Measurements from ENCODE around the gene EXOC2. TPM values are rescaled to one million over a fixed set of nuclear protein-coding genes. Genes with fewer than 3 reads are reported as not detected.

The EXOC2 gene
- total and polyA plus RNA-seq, 10 of the 15 experiments (the other 5 are each of a cell fraction or from before 2014, with no cell fraction given): 8.7 to 32.8 (median 20.7) TPM

DNA sequence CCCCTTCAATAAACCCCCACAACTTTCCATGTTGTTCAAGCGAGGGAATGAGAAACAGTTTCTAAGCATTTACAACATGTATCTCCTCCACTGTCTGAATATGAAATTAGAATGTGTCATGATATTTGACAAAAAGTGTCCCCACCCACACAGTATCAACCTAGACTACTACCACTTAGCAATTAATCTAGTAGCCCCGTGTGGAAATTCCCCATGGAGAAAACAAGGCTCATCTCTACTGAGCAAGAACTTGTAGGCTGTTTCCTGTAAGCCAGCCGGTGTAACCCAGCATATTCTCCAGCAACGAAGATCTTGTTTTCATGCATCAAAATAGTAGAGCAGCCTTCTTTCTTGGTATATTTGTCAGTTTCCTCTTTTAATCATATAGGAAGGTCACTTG lies 186.4 kb downstream of the EXOC2 start (continued):
- TF ChIP-seq JUNB (IDR thresholded peaks at IDR 0.05) (0 out of 2 replicates have a peak, but pooled peaks have one; percentile 15), TCF12 (IDR thresholded peaks at IDR 0.05; ENCODE audit: low read depth, low read length) (no peak), HCFC1 (IDR thresholded peaks at IDR 0.05; ENCODE audit: low read length) (no peak), NFYA (IDR thresholded peaks at IDR 0.05; ENCODE audit: borderline replicate concordance, low read depth, low read length) (no peak), CHD4 (IDR thresholded peaks at IDR 0.05) (no peak), POLR2AphosphoS2 (IDR thresholded peaks at IDR 0.05; ENCODE audit: low read depth, low read length) (no peak), KAT2A (conservative IDR thresholded peaks at IDR 0.05; ENCODE audit: control insufficient read depth, low read depth, low read length) (no peak), NFIC (IDR thresholded peaks at IDR 0.05; ENCODE audit: low read depth, low read length) (peak; percentile 69; the same call in 1 of the 2 replicates), EZH2 (IDR thresholded peaks at IDR 0.05; ENCODE audit: borderline replicate concordance, control insufficient read depth, low read depth, low read length) (no peak), MXI1 (IDR thresholded peaks at IDR 0.05; ENCODE audit: low read depth, low read length) (no peak), CREB1 (IDR thresholded peaks at IDR 0.05; ENCODE audit: low read depth) (no peak), SRF (IDR thresholded peaks at IDR 0.05; ENCODE audit: low read depth in 2 of 2, low read length in 2 of 2) (no peak), EP300 (IDR thresholded peaks at IDR 0.05; ENCODE audit: borderline replicate concordance in 1 of 2, control insufficient read depth in 1 of 2, low read depth in 2 of 2, low read length in 2 of 2) (no peak), RELA (IDR thresholded peaks at IDR 0.05; ENCODE audit: borderline replicate concordance, partially characterized antibody) (peak; percentile 63), CBFB (IDR thresholded peaks at IDR 0.05; ENCODE audit: low read depth) (no peak), EED (IDR thresholded peaks at IDR 0.05; ENCODE audit: low read depth) (peak; percentile 55; the same call in 1 of the 2 replicates), EGR1 (IDR thresholded peaks at IDR 0.05; ENCODE audit: borderline replicate concordance in 1 of 2, low read depth in 2 of 2, low read length in 2 of 2) (peak in 1 of 2 experiments; percentile 42; a peak in 1 of 3 replicates)
- TF ChIP-seq, protein P1, sequence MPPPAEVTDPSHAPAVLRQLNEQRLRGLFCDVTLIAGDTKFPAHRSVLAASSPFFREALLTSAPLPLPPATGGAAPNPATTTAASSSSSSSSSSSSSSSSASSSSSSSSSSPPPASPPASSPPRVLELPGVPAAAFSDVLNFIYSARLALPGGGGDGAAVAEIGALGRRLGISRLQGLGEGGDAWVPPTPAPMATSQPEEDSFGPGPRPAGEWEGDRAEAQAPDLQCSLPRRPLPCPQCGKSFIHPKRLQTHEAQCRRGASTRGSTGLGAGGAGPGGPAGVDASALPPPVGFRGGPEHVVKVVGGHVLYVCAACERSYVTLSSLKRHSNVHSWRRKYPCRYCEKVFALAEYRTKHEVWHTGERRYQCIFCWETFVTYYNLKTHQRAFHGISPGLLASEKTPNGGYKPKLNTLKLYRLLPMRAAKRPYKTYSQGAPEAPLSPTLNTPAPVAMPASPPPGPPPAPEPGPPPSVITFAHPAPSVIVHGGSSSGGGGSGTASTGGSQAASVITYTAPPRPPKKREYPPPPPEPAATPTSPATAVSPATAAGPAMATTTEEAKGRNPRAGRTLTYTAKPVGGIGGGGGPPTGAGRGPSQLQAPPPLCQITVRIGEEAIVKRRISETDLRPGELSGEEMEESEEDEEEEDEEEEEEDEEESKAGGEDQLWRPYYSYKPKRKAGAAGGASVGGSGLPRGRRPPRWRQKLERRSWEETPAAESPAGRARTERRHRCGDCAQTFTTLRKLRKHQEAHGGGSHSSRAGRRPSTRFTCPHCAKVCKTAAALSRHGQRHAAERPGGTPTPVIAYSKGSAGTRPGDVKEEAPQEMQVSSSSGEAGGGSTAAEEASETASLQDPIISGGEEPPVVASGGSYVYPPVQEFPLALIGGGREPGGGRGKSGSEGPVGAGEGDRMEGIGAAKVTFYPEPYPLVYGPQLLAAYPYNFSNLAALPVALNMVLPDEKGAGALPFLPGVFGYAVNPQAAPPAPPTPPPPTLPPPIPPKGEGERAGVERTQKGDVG (CRISPR knock-in tag; IDR thresholded peaks at IDR 0.05): no peak
- TF ChIP-seq, protein P2, sequence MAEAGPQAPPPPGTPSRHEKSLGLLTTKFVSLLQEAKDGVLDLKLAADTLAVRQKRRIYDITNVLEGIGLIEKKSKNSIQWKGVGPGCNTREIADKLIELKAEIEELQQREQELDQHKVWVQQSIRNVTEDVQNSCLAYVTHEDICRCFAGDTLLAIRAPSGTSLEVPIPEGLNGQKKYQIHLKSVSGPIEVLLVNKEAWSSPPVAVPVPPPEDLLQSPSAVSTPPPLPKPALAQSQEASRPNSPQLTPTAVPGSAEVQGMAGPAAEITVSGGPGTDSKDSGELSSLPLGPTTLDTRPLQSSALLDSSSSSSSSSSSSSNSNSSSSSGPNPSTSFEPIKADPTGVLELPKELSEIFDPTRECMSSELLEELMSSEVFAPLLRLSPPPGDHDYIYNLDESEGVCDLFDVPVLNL (IDR thresholded peaks at IDR 0.05; ENCODE audit: low read depth, low read length): no peak
- TF ChIP-seq, protein P3, sequence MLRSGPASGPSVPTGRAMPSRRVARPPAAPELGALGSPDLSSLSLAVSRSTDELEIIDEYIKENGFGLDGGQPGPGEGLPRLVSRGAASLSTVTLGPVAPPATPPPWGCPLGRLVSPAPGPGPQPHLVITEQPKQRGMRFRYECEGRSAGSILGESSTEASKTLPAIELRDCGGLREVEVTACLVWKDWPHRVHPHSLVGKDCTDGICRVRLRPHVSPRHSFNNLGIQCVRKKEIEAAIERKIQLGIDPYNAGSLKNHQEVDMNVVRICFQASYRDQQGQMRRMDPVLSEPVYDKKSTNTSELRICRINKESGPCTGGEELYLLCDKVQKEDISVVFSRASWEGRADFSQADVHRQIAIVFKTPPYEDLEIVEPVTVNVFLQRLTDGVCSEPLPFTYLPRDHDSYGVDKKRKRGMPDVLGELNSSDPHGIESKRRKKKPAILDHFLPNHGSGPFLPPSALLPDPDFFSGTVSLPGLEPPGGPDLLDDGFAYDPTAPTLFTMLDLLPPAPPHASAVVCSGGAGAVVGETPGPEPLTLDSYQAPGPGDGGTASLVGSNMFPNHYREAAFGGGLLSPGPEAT (IDR thresholded peaks at IDR 0.05; ENCODE audit: low read depth): peak; percentile 61; the same call in 1 of the 2 replicates
- TF ChIP-seq, protein P4, sequence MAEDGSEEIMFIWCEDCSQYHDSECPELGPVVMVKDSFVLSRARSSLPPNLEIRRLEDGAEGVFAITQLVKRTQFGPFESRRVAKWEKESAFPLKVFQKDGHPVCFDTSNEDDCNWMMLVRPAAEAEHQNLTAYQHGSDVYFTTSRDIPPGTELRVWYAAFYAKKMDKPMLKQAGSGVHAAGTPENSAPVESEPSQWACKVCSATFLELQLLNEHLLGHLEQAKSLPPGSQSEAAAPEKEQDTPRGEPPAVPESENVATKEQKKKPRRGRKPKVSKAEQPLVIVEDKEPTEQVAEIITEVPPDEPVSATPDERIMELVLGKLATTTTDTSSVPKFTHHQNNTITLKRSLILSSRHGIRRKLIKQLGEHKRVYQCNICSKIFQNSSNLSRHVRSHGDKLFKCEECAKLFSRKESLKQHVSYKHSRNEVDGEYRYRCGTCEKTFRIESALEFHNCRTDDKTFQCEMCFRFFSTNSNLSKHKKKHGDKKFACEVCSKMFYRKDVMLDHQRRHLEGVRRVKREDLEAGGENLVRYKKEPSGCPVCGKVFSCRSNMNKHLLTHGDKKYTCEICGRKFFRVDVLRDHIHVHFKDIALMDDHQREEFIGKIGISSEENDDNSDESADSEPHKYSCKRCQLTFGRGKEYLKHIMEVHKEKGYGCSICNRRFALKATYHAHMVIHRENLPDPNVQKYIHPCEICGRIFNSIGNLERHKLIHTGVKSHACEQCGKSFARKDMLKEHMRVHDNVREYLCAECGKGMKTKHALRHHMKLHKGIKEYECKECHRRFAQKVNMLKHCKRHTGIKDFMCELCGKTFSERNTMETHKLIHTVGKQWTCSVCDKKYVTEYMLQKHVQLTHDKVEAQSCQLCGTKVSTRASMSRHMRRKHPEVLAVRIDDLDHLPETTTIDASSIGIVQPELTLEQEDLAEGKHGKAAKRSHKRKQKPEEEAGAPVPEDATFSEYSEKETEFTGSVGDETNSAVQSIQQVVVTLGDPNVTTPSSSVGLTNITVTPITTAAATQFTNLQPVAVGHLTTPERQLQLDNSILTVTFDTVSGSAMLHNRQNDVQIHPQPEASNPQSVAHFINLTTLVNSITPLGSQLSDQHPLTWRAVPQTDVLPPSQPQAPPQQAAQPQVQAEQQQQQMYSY (CRISPR knock-in tag; IDR thresholded peaks at IDR 0.05): no peak
